Dermis microvascular lymphatic vessel endothelial cell (primary cell): ENCODE data around the gene OR2AG2. TPM values are rescaled to one million over a fixed set of nuclear protein-coding genes. Genes with fewer than 3 reads are reported as not detected.

Source experiments
- DNase-seq, 2 donors: peaks; one replicate each; pipeline versions ENCODE4 v3.0.0 to v3.0.0-alpha.2; 2010; ENCODE audit warnings: low read depth in 2 of 2
- total RNA-seq: library from RNA; depleted of rRNA; stranded (reverse); fragments of >200 nt; gene quantifications from 2 replicates; pipeline ENCODE4 v1.2.1, GENCODE V29; 2014

OR2AG2 gene
- total RNA-seq, 1 donor from 2014 or later: under 0.01 TPM

- no peak for DNase-seq
These were observed 33.2 kb downstream of the OR2AG2 start for GRCh38 chr11:6738590-6738989.

- DNase-seq: peak; percentile 26 to 62
These were observed 33.8 kb downstream of the OR2AG2 start for GRCh38 chr11:6737872-6738466.

- no peak for DNase-seq
These were observed 35.2 kb downstream of the OR2AG2 start for GRCh38 chr11:6736495-6737121.

- DNase-seq: peak in 1 of 2 donors; percentile 63
These were observed 36.5 kb downstream of the OR2AG2 start for GRCh38 chr11:6735306-6735705.

GRCh38 chr11:6734616-6735015, 37.2 kb downstream of the OR2AG2 start:
- no peak for DNase-seq

GRCh38 chr11:6733326-6734275, 38.2 kb downstream of the OR2AG2 start:
- DNase-seq: no peak

DNA sequence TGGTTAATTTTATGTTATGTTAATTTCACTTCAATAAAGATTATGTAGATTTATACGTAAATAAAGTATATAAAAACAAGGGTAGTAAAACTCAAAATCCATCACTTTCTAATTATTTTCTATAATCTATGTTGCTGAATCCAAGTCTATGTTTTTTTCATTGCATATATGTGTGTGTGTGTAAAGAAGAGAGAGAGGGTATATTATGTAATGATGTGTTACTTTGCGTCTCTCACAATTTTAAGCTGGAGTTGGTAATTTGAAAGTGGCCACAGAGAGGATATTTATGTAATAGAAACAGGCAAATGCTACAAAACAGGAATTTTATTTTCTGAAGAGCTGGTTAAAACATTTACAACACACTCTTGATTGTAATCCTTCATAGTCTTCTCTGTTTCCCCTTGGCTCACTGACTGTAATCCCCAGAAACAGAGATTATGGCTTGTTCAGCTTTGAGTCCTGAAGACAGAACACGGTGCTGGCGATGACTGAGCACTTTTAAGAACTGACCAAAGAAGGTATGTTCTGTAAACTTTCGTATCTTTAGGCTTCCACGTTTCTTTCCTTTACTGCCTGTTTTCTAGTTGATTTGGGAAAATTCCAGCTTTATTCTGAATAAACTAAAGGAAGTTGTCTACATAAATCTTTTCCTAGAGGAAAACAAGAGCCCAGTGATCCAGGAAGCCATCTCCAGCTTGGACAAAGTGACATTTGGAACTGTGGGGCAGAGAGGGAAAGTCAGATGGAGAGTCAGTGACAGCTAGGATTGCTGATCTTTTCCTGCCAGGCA, 43.6 kb downstream of the OR2AG2 start:
- DNase-seq: peak in 1 of 2 donors; percentile 24

GRCh38 chr11:6725386-6725896, 46.3 kb downstream of the OR2AG2 start:
- DNase-seq: no peak

- peak in 1 of 2 donors; percentile 53 for DNase-seq
These were observed 47.8 kb downstream of the OR2AG2 start for GRCh38 chr11:6724013-6724412.

DNA sequence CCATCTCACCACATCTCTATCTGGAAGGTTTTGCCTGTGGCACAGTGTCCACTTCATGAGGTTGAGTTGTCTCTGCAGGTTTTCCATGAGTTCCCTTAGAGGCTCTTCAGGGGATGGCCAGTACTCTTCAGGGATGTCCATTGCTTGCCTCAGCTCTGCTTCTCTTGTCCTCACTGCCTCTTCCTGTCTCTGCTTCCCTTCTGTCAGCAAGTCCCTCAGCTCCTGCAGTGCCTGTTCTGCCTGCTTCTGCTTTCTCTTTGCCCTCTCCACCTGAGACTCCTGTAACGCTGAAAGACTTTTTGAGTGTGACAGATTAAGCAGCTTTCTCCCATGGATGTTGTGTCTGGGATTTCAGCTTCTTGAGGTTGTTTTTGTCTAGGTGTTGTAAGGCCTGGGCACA, 50.4 kb downstream of the OR2AG2 start:
- no peak for DNase-seq

DNA sequence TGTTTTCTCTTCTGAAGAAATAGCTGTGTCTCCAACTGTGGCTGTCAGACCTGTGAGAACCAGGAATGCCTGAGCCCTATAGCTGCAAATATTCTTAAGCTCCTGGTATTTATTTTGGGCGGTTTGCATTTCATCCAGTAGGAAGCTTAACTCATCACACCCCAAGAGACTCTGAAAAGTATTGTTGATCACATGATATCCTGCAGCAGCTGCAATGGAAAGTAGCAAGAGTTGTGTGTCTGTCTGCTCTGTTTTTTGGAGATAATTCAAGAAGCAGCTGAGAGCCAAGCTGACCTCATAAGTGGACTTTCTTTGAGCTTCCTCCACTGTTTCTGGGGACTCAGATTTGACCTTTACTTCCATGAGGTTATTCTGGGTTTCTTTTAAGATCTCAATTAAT, 52.2 kb downstream of the OR2AG2 start:
- DNase-seq: peak in 1 of 2 donors; percentile 26

DNA sequence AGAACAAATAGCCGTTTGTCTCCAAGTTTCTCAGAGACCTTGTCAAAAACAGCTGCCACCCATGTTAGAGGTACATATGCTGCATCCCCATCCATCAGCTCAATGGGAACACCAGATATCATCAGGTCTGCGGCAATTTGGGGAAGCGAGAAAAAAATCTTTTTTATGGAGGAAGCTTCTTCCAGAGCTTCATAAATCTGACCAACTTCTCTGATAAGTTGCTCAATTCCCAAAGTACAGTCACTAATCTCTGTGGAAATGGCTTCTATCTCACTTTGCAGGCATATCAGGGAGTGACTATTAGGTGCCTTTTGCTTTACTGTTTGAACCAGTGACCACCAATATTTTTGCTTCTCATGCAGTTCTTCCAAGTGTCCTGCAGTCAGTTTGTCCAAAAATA, 54.4 kb downstream of the OR2AG2 start:
- DNase-seq: no peak

Other genes with a start within 250 kb of the OR2AG2 start
- gene RRP8, start 168.4 kb downstream of the OR2AG2 start, total RNA-seq: 8.1 and 9.2 TPM in 2 replicates
- 111 and 145 TPM in 2 replicates for gene ILK, start 168.2 kb downstream of the OR2AG2 start, total RNA-seq
- 25.2 and 28.6 TPM in 2 replicates for gene TAF10, start 159.8 kb downstream of the OR2AG2 start, total RNA-seq
- gene TPP1, start 152.6 kb downstream of the OR2AG2 start, total RNA-seq: 46.2 and 154 TPM in 2 replicates
- gene DCHS1, start 116.2 kb downstream of the OR2AG2 start, total RNA-seq: 21.4 and 54.1 TPM in 2 replicates
- gene MRPL17, start 88.6 kb downstream of the OR2AG2 start, total RNA-seq: 40.6 and 51.2 TPM in 2 replicates
- gene OR2AG1, start 11.0 kb upstream of the OR2AG2 start, total RNA-seq: not detected in 2 replicates
- gene OR6A2, start 27.7 kb upstream of the OR2AG2 start, total RNA-seq: under 0.01 and 0.25 TPM in 2 replicates
- gene OR10A5, start 73.7 kb upstream of the OR2AG2 start, total RNA-seq: not detected in 2 replicates
- gene OR10A2, start 91.1 kb upstream of the OR2AG2 start, total RNA-seq: not detected in 2 replicates
- gene OR10A4, start 104.6 kb upstream of the OR2AG2 start, total RNA-seq: not detected in 2 replicates
- gene OR2D2, start 120.5 kb upstream of the OR2AG2 start, total RNA-seq: 0.13 and 0.25 TPM in 2 replicates
- gene OR2D3, start 149.0 kb upstream of the OR2AG2 start, total RNA-seq: not detected in 2 replicates
- gene ZNF215, start 154.4 kb upstream of the OR2AG2 start, total RNA-seq: 1.3 TPM in 2 replicates
- gene ZNF214, start 248.4 kb upstream of the OR2AG2 start, total RNA-seq: 0.38 and 0.77 TPM in 2 replicates
- gene NLRP14, start 248.5 kb upstream of the OR2AG2 start, total RNA-seq: under 0.01 TPM in 2 replicates